ENCODE results near the gene SRD5A1. TPM values are rescaled to one million over a fixed set of nuclear protein-coding genes. Genes with fewer than 3 reads are reported as not detected.

The SRD5A1 gene
- total and polyA plus RNA-seq, 2 experiments from 2014 or later, result 18.2 to 87.3 TPM

- TF ChIP-seq REST (IDR thresholded peaks at IDR 0.05; ENCODE audit: unreplicated experiment), result no peak
Observed at GRCh38 chr5:6602441-6602840, 30.8 kb upstream of the SRD5A1 start (continued).

GRCh38 chr5:6603643-6604042 lies 29.6 kb upstream of the SRD5A1 start:
- no peaks in the 10 kb centered on the region for H3K79me2 ChIP-seq (replicated peaks; ENCODE audit: insufficient read depth)
- peaks cover 97% of the 10 kb centered on the region for H3K36me3 Mint-ChIP-seq (ENCODE audit: low read depth)

More at GRCh38 chr5:6603643-6604042, 29.6 kb upstream of the SRD5A1 start:
- no peaks in the 10 kb centered on the region for H3K27me3 ChIP-seq (ENCODE audit: insufficient read depth)
- Mint-ChIP-seq H3K4me3 (no peak overlapping the region), H3K27ac (no peak overlapping the region), H3K9me3 (no peaks in the 10 kb centered on the region), H3K27me3 (ENCODE audit: insufficient read depth, low read depth, poor library complexity) (peaks cover 10% of the 10 kb centered on the region), H3K4me1 (no peaks in the 10 kb centered on the region)
- H4K20me1 ChIP-seq (replicated peaks; ENCODE audit: insufficient read depth), result peaks cover 50% of the 10 kb centered on the region
- no peak overlapping the region for H3K4me3 ChIP-seq
- H3K9me2 ChIP-seq (ENCODE audit: insufficient read depth), result no peaks in the 10 kb centered on the region
- TF ChIP-seq REST (IDR thresholded peaks at IDR 0.05; ENCODE audit: unreplicated experiment) (no peak), STAT1 (IDR thresholded peaks at IDR 0.05; ENCODE audit: unreplicated experiment) (no peak), ETS1 (IDR thresholded peaks at IDR 0.05) (no peak), JUNB (IDR thresholded peaks at IDR 0.05; ENCODE audit: unreplicated experiment) (no peak), EZH2phosphoT487 (IDR thresholded peaks at IDR 0.05; ENCODE audit: unreplicated experiment) (no peak)
- H3K4me2 ChIP-seq, result no peak overlapping the region
- no peak overlapping the region for H3K27ac ChIP-seq (ENCODE audit: low read depth)
- DNase-seq (ENCODE audit: low spot score), result no peak
- no peaks in the 10 kb centered on the region for H3F3A ChIP-seq (replicated peaks; ENCODE audit: low read depth)
- no peaks in the 10 kb centered on the region for H3K4me1 ChIP-seq (ENCODE audit: insufficient read depth)
- peaks cover 79% of the 10 kb centered on the region for H3K36me3 ChIP-seq (ENCODE audit: insufficient read depth)
- ATAC-seq, result no peak
- H2AFZ ChIP-seq, result no peak overlapping the region
